NCI-H82 treated with DMSO at 0.1 percent for 48 hours (cell line): Measurements from ENCODE around the gene GJA5.

ENCODE experiments used
- DNase-seq: peaks from one replicate; lab custom pipeline; 2025; ENCODE audit not compliant: unreplicated experiment; lab: John Stamatoyannopoulos, UW

GJA5 gene

DNA sequence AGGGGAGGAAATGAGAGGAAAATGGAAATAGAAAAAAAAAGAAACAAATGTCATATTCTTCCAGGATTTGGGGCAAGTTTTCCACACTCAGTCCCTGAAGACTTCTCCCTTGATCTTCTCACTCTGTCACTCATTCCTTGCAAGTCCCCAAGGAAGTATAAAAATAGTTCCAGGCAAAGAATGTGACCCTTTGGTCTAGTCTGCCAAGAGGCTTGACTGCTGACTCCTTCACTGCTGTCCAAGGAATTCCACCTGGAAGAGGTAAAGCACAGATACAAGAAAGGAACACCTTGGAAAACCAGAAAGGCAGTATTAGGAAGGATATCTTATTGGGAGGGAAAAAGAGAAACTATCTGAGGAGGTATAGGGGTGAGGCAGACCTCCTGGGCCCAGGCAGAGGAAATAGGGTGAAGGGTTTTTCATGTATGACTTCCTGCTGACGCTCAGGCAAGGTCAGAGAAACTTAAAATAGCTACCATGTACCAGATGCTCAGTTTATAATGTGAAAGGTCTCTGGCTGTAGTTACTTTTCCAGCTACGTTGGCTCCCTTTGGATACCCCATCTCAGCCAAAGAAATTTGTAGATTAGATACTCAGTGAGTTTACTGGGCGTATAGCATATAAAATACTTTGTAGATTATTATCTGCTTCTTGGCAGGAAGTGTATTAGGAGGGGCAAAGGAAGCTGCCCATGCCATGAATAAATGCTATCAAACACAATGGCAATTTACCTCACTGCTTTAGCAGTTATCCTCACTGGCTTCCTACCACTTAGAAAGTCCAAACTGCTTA lies 2.0 kb upstream of the GJA5 start:
- no peak for DNase-seq

DNA sequence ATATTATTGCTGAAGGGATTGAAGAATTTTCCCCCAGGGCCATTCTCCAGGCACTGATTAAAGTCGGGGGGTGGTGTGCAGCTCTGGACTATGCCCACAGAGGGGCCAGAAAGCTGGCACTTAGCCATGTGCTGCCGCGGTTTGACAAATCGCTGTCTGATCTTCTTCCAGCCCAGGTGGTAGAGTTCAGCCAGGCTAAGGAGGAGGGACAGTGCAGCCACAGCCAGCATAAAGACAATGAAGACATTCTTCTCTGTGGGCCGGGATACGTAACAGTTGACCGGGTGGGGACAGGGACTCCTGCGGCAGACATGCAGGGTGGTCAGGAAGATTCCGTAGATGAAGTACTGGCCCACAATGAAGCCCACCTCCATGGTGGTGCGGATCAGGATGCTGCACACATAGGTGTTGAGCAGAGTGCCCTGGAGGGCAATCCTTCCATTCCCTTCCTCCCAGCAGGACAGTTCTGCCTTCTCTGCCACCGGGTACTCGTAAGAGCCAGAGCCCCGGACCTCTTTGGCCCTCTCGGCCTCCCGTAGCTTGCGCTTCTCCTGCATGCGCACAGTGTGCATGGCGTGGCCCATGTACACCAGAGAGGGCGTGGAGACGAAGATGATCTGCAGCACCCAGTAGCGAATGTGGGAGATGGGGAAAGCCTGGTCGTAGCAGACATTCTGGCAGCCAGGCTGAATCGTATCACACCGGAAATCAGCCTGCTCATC lies 1.9 kb downstream of the GJA5 start:
- no peak for DNase-seq

DNA sequence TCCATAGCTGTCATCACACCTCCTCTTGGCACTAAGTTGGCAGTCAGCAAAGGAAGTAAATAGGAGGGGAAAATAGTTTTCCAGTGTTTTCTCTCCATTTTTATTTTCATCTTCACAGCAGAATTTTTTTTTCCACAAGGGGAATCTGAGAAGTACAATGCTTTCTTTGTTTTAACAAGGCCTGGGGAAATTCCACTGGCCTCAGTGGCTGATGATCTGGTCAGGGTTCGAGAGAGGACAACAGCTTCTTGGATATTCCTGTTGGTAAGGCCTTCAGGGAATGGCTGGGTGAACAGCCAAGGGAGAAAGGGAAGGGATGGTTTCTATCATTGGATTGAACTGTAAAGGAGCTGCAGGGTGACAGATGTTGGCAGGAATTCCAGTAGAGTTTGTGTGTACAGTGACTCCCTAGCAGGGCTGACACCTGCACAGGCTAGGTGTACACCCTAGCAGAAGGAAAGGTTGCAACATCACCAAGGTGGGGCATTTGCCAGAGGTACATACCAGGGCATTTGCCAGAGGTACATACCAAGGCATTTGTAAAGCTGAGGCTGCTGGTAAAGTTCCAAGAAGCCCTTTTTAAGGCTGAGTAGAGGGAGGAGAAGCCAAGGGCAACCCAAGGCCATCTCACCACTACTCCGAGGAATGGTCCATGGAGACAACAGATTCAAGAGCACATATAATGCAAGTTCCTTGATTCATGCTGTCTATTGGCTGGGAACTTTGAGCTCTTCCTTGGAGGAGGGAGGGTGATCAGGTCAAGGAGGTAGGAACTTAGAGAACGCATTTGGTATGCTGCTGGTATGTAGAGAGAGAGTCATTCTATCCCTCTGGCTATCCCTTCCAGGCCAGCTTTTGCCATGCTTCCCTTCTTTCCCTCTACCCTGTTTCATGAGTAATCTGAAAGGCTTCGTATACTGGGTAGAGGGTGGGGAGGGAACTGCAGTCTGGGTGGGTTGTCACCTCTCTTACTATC lies 3.1 kb downstream of the GJA5 start:
- DNase-seq, result no peak

GRCh38 chr1:147756341-147756740 lies 4.1 kb downstream of the GJA5 start:
- DNase-seq, result no peak

GRCh38 chr1:147754661-147755060 lies 5.7 kb downstream of the GJA5 start:
- no peak for DNase-seq

DNA sequence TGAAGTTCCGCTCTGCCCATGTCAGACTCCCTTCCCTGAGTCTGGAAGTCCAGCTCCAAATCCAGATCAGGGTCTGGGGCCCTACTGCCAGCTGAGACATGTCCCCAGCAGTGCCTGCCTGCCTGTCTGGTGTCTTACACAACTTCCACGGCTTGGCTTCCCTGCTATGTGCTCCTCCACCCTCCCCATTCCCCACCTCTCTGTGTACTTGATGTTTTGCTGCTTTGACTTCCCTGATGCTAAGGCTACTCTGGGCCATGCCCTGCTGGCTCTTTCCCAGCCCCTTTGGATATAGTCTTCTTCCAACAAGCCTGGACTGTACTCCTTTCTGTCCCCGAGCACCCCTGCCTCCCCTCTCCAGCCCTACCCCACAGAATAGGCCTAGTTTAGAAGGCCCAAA lies 7.3 kb downstream of the GJA5 start:
- no peak for DNase-seq

- DNase-seq, result no peak
Observed at GRCh38 chr1:147752511-147752910, 7.9 kb downstream of the GJA5 start.

- DNase-seq, result no peak
Observed at GRCh38 chr1:147751346-147751745, 9.1 kb downstream of the GJA5 start.

DNA sequence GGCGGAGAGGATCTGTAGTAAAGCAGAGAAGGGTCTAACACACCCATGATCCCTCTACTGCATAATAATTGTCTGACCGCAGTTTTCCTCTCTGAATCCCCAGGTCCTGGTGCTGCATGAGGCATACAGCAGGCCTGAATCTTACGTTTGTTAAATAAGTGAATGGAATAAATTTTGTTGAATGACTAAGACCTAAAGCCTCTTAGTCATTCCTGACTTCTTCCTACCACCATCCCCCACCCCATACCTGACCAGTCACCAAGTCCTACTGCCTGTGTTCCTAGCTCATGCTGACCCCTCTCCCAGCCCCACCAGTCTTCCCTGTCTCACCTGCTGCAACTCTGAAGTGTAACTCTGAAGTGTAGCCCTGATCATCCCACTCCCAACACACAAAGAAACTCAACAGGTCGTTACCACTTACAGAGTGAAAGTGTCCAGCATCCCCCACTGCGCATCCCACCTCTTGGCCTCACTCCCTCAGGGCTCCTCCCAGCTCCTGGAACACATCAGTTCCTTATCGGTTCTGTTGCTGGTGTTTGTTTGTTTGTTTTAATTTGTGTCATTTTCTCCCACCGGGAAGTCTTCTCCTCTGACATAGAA lies 9.7 kb downstream of the GJA5 start:
- no peak for DNase-seq

DNA sequence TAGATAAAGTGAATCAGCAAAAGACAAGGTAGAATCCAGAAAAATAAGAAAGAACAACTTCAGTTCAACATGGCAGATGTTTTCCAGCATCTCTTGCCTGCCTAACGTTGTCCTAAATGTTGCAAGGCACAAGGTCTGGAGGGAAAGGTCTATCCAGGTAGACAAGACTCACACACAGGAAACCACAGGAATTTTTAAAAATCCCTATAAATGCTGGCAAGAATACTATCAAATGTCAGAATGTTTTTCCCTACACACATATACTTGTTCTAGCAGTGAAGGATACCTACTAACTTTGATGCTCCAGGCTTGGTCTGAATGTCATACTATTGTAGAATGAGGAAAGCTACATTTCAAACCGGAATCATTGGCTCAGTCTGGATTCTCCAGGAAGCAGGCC lies 10.6 kb downstream of the GJA5 start:
- no peak for DNase-seq

DNA sequence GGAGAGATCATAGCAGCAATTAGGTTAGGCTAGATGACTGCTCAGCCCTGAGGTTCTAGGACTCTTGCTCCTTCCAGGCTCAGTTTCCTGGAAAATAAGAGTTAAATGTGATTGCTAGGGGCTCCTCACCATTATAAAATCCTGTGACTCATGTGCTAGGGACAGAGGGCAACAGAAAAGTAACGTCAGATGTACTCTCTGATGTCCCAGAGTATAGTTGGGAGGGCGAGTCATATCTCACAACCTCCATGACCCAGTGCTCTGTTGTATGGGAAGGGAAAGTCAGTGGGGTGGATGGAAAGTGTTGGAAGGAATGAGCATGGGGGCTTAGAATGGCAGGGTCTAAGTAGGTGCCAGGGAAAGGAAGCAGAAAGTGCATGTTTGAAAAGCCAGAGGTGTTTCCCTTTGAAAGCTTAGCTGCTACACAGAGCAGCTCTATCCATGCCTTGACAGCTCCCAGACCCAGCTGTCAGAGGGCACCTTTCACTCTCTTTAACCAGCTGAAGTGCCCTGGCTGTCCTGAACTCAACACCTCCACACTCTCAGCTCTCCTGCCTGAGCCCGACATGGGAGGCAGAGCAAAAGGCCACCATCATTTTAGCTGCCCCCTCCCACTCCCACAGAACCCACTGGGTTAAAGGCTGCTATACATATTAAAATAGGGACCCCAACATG lies 11.6 kb downstream of the GJA5 start:
- DNase-seq, result no peak

DNA sequence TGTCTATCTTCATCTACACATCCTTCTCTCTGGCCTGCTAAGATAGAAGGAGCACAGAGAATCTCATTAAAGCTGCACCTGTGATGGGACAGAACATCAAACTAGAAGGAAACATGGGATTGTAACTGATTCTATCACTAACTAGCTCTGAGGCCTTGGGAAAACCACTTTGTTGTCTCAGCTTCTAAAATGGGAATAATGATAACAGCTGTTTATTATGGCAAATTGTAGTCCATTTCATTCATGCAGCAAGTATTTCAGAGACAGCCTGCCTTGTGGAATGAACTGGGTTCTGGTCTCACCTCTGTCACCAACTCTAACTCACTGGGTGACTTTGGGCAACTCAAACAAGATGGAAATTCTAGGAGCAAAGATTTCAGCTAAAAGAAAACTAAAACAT lies 12.4 kb downstream of the GJA5 start:
- DNase-seq, result no peak

GRCh38 chr1:147745271-147745670 lies 15.1 kb downstream of the GJA5 start:
- DNase-seq, result no peak

- DNase-seq, result no peak
Observed at GRCh38 chr1:147741065-147741464, 19.3 kb downstream of the GJA5 start.

GRCh38 chr1:147740391-147740790 lies 20.0 kb downstream of the GJA5 start:
- DNase-seq, result no peak

DNA sequence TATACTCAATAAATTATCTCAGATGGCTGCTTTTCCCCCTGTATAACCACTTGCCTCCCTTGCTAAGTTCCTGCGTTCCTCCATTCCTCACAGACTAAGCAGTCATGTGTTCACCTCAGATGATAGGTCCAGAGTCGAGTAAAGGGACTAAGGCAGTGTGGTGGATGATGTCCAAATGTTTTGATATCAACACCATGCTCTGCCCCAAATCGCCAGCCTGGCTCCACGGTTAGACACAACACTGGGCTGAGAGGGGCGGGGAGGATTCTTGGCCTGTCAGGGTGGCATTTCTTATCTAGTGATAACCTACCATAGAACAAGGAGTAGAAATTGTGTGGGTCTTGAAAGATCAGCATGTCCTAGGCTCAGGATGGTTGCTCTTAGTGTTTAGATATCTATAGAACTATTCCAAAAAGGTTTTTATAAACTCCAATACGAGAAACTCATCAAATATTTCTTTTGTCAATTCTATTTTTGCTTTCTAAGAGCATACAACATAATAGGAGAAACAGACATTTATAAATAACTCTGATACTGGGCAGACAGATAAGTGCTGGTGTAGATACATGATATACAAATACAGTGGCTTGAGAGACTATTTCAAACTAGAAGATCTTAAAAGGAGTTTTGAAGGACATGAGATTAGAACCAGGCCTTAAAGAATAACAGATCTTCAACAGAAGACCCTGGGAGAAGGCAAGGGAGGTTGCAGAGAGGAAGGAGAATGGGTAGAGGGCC lies 21.5 kb downstream of the GJA5 start:
- DNase-seq, result no peak

- DNase-seq, result no peak
Observed at GRCh38 chr1:147738129-147738528, 22.3 kb downstream of the GJA5 start.

- DNase-seq, result no peak
Observed at GRCh38 chr1:147736883-147737282, 23.5 kb downstream of the GJA5 start.

GRCh38 chr1:147735423-147735822 lies 25.0 kb downstream of the GJA5 start:
- no peak for DNase-seq
